Fibroblast of villous mesenchyme (primary cell): ENCODE measurements around the gene MIOX. TPM values are rescaled to one million over a fixed set of nuclear protein-coding genes. Genes with fewer than 3 reads are reported as not detected.

Experiments
- DNase-seq: peaks from one replicate; pipeline ENCODE4 v3.0.0-alpha.2; 2010; ENCODE audit warnings: low read depth
- H3K4me3 ChIP-seq: 2 replicates; pipeline ENCODE4 v1.5.1; 2011; ENCODE audit warnings: low read depth, mild to moderate bottlenecking, low read length
- CTCF ChIP-seq: IDR thresholded peaks from 2 replicates; pipeline ENCODE4 v1.5.1; 2012; ENCODE audit warnings: low read depth, mild to moderate bottlenecking, low read length; ENCODE audit not compliant: insufficient read depth
- total RNA-seq: library from RNA; depleted of rRNA; stranded (reverse); fragments of >200 nt; gene quantifications from 2 replicates; pipeline ENCODE4 v1.2.3, GENCODE V29; 2012

Gene MIOX
- total RNA-seq, 1 donor: not detected

GRCh38 chr22:50535113-50535512 is 48.5 kb downstream of the MIOX start:
- DNase-seq: no peak
- no peak overlapping the region for H3K4me3 ChIP-seq
- TF ChIP-seq CTCF: no peak

- H3K4me3 ChIP-seq: no peak overlapping the region
- no peak for DNase-seq
- TF ChIP-seq CTCF: no peak
Observed at GRCh38 chr22:50536226-50536625, 49.6 kb downstream of the MIOX start.

DNA sequence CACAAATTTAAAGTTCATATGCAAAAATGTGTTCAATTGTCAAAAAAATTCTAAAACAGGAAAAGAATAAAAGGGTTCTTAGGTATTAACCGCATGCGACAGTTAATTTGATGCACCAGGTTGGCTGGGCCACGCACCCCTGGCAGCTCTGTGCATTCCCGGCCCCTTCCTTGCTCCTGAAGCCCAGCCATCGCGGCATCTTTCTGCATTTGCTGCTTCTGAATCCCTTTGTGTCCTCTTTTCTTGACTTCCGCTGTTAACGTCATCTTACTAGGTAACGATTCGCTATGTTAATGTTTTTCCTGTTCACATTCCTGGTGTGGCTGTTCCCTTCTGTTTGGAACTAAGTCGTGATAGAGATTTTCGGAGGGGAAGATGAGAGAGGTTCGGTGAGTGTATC is 51.1 kb downstream of the MIOX start:
- TF ChIP-seq CTCF: no peak
- DNase-seq: no peak
- H3K4me3 ChIP-seq: no peak overlapping the region

Other genes starting within 250 kb of the MIOX start
- 25.4 and 32.4 TPM in 2 replicates for gene TUBGCP6, start 241.8 kb upstream of the MIOX start, total RNA-seq
- gene HDAC10, start 235.6 kb upstream of the MIOX start, total RNA-seq: 18.7 and 19.4 TPM in 2 replicates
- 39.3 and 42.7 TPM in 2 replicates for gene MAPK12, start 225.2 kb upstream of the MIOX start, total RNA-seq
- 6.5 and 6.8 TPM in 2 replicates for gene MAPK11, start 216.5 kb upstream of the MIOX start, total RNA-seq
- gene PLXNB2, start 179.2 kb upstream of the MIOX start, total RNA-seq: 148 and 168 TPM in 2 replicates
- gene DENND6B, start 159.8 kb upstream of the MIOX start, total RNA-seq: 2.3 and 2.6 TPM in 2 replicates
- 54.0 and 62.2 TPM in 2 replicates for gene PPP6R2, start 143.5 kb upstream of the MIOX start, total RNA-seq
- 75.1 and 82.8 TPM in 2 replicates for gene SBF1, start 11.8 kb upstream of the MIOX start, total RNA-seq
- 2.6 and 5.8 TPM in 2 replicates for gene ADM2, start 5.3 kb upstream of the MIOX start, total RNA-seq
- gene LMF2, start 20.8 kb downstream of the MIOX start, total RNA-seq: 50.1 and 52.5 TPM in 2 replicates
- gene NCAPH2, start 21.4 kb downstream of the MIOX start, total RNA-seq: 27.2 and 35.4 TPM in 2 replicates
- 2.6 TPM in 2 replicates for gene SCO2, start 38.7 kb downstream of the MIOX start, total RNA-seq
- gene TYMP, start 43.2 kb downstream of the MIOX start, total RNA-seq: 16.0 and 21.6 TPM in 2 replicates
- gene KLHDC7B, start 59.0 kb downstream of the MIOX start, total RNA-seq: 0.32 TPM in 1 of 2 replicates, not detected in the other
- gene SYCE3, start 76.1 kb downstream of the MIOX start, total RNA-seq: not detected in 2 replicates
- gene CPT1B, start 91.6 kb downstream of the MIOX start, total RNA-seq: 3.2 and 3.9 TPM in 2 replicates
- 18.1 and 24.5 TPM in 2 replicates for gene CHKB, start 96.0 kb downstream of the MIOX start, total RNA-seq
- 0.32 and 0.43 TPM in 2 replicates for gene MAPK8IP2, start 113.9 kb downstream of the MIOX start, total RNA-seq
- 9.9 and 19.0 TPM in 2 replicates for gene ARSA, start 141.3 kb downstream of the MIOX start, total RNA-seq
- 0.64 and 0.86 TPM in 2 replicates for gene SHANK3, start 186.0 kb downstream of the MIOX start, total RNA-seq